Measurements from ENCODE around the gene MSI2.

GRCh38 chr17:57726838-57727237 is 470.5 kb downstream of the MSI2 start:
- TF ChIP-seq CTCF (IDR thresholded peaks at IDR 0.05) (no peak), POLR2A (IDR thresholded peaks at IDR 0.05) (no peak)
